GM12891 (cell line): ENCODE results near the gene MED28.

Experiments
- POLR2A ChIP-seq: IDR thresholded peaks from 2 replicates; pipeline ENCODE4 v1.6.1; 2011; ENCODE audit warnings: low read depth, low read length, control low read depth
- TAF1 ChIP-seq: IDR thresholded peaks from 2 replicates; pipeline ENCODE4 v1.6.1; 2011; ENCODE audit warnings: low read depth, low read length, control low read depth

DNA sequence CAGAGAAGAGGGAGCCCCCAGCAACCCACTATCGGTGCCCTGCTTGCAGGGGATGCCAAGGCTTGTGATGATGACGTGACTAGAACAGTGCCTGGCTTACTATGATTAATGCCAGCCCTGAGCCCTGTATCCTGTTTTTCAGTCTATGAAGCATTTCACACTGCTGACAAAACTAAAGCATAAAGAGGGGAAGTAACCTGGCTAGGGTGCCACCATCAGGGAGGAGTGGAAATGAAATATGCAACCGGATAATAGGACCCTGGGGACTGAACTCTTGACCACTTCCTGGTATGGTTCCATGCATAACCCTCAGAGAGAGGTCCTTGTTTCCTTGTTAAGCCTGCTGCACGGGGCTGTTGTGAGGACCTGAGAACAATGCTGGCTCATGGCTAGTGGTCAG, 50.3 kb downstream of the MED28 start:
- TF ChIP-seq POLR2A (no peak), TAF1 (no peak)
